GM04503 (cell line): Measurements from ENCODE around the gene EPB41L3.
"Not testable (repeated sequence)": the region's sequence is repeated elsewhere in the genome, so short reads cannot be mapped to it uniquely, and the experiment has no call there.

Experiments used
- DNase-seq: peaks from one replicate; pipeline ENCODE4 v3.0.0-alpha.2; 2012; ENCODE audit warnings: low read depth

EPB41L3 gene

DNA sequence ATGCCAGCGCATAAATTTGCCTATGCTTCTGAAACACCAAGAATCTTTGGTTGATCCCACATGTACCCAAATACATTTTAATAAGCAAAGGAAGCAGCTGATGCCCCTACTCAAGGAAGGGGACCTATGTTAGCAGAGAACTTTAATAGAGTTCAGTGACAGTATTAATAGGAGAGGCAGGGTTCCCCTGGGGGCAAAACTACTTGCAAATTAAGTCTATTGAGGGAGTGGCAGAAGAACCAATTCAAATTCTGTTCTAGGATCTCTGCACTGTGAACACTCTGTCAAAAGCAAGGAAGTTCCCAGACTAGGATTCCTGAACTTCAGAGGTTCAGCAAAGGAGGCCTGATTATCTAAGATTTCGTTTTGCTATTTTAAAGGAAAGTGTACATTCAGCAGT lies 47.5 kb downstream of the EPB41L3 start:
- no peak for DNase-seq

DNA sequence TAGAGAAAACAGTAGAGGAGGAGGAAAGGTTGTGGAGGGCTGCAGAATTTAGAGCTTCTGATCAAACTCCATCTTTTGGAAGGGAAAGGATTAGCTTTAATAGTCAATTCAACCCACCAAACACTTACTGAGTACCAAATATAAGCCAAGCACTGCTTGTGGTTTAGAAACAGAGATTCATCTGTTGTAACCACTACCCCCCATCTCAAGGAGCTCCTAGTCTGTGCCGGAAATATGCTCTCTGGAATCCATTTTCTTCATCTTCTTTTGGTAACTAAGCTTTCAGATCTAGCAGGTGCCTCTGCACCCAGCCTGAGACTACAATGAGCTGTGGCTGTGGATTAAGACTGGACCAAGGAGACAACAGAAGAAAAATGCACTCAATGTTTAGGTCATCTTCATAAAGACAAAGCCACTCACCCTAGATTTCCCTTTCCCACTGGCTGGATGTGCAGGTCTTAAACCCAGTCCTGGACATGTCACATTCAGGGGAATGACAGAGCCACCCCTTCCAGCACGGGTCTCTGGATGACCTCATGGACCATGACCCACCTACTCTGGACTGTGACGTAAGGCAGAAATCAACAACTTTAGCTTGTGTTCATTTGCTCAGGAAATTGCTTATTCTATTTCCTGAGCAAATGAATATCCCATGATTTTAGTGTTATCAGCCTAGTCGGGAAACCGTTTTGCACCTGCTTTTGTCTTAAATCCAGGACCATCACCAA lies 52.9 kb downstream of the EPB41L3 start:
- no peak for DNase-seq

DNA sequence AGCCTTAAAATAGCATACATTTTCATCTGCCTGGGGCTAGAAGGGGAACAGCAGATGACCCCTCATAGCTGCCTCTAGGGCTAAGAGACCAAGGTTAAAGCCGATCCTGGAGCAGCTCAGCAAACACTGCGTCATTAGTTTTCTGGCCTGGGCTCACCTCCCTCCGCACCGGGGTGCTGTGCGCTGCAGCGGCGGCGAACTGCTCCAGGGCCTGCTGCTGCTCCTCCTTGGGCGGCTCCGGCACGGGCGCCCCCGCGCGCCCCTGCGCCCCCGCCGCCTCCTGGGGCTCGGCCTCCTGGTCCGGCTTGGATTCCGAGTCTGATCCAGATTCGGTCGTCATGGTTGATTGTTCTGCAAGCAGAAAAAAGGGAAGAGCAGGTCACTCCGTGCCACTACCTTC lies 55.0 kb downstream of the EPB41L3 start:
- DNase-seq = no peak

DNA sequence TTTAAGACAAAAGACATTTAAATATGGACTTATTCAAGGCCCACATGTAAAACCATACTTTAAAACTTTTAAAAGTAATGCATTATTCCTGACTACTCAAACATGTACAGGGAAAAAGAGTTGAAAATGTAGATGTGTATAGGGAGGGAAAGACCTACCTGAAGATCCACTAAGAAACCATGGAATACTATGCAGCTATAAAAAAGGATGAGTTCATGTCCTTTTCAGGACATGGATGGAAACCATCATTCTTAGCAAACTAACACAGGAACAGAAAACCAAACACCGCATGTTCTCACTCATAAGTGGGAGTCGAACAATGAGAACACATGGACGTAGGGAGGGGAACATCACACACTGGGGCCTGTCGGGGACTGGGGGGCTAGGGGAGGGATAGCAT lies 55.8 kb downstream of the EPB41L3 start:
- not testable (repeated sequence) for DNase-seq

GRCh38 chr18:5484526-5484925 lies 59.3 kb downstream of the EPB41L3 start:
- no peak for DNase-seq

- DNase-seq = no peak
These were observed 62.2 kb downstream of the EPB41L3 start for GRCh38 chr18:5481621-5482020.

- no peak for DNase-seq
These were observed 65.5 kb downstream of the EPB41L3 start for GRCh38 chr18:5478261-5478660.

- DNase-seq = no peak
These were observed 66.6 kb downstream of the EPB41L3 start for GRCh38 chr18:5476961-5477800.

DNA sequence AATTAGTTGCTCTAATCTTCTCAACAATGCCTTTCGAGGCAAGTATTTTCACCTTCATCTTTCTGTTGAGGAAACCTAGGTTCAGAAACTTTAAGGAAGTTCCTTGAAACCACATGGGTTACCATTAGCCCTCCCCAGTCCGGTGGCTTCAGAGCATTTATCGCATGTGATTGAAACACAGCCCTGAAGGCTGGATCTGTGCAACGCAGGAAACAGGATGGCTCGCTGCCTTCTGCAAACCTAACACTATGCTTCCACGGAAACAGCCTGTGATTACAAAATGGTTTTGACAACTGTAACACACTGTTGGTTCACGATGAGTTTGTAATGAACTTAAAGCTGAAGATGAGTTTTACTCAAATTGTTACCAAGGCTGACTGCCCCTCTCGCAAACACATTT lies 68.5 kb downstream of the EPB41L3 start:
- DNase-seq = no peak

- DNase-seq = no peak
These were observed 74.5 kb downstream of the EPB41L3 start for GRCh38 chr18:5469340-5469739.

GRCh38 chr18:5468394-5468793 lies 75.4 kb downstream of the EPB41L3 start:
- DNase-seq = no peak

GRCh38 chr18:5467671-5468070 lies 76.1 kb downstream of the EPB41L3 start:
- DNase-seq = no peak

GRCh38 chr18:5466256-5466655 lies 77.5 kb downstream of the EPB41L3 start:
- DNase-seq = no peak

- no peak for DNase-seq
These were observed 79.5 kb downstream of the EPB41L3 start for GRCh38 chr18:5464251-5464650.

DNA sequence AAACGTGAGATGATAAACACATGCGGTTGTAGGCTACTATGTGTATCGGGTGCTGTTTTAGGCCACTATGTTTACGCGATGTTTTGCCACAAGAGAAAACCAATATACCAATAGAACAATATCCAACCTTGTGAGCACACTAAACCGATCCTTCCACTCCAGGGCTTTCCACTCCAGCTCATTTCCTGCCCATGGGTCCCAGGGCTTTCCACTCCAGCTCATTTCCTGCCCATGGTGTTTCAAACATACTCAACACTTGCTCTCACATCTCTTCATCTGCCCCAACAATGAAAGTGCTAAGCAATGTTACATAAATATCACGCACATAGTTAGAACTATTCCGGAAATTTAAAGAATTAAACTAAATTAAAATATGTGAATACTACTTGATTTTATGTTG lies 80.0 kb downstream of the EPB41L3 start:
- DNase-seq = no peak

GRCh38 chr18:5463390-5463789 lies 80.4 kb downstream of the EPB41L3 start:
- peak; percentile 86 for DNase-seq

GRCh38 chr18:5462227-5462626 lies 81.6 kb downstream of the EPB41L3 start:
- DNase-seq = no peak

DNA sequence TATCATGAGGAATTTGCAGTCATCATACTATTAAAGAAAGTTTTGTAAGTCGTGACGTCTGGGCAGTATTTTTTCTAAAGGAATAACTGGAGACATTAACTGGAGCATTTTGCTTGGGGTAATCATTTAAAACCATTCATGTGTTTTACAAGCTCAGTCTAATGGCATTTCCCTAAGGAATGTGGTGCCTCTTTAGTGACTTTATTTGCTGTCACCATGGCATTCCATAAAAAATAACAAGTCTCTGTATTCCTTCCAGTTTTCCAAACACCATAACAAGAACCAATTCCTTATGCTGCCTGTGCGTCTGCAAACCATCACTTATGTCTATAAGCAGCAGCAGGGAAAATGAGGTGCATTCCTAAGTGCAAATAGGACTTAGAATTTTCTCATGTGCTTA lies 82.8 kb downstream of the EPB41L3 start:
- DNase-seq = peak; percentile 37

DNA sequence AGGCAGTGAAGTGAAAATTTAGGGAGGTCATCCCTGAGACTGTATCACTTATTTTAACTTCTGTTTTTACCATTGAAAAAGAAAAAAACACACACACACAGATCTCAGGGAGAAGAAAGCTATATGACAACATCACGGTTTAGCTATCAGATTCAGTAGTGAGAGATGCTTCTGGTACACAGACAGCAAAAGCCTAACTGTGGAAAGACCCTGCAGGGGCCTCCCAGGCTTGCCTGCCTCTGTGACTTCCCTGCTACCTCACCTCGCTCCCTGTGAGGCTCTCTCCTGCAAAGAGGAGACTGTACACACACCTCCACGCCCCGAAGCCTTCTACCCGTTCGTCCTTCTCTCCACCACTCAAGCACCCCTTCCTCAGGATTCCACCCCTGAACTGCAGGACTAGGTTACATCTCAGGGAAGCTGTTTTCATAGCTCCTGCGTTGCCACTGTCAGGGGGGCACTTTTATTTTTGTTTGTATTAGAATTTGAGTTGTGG lies 86.3 kb downstream of the EPB41L3 start:
- DNase-seq = no peak

DNA sequence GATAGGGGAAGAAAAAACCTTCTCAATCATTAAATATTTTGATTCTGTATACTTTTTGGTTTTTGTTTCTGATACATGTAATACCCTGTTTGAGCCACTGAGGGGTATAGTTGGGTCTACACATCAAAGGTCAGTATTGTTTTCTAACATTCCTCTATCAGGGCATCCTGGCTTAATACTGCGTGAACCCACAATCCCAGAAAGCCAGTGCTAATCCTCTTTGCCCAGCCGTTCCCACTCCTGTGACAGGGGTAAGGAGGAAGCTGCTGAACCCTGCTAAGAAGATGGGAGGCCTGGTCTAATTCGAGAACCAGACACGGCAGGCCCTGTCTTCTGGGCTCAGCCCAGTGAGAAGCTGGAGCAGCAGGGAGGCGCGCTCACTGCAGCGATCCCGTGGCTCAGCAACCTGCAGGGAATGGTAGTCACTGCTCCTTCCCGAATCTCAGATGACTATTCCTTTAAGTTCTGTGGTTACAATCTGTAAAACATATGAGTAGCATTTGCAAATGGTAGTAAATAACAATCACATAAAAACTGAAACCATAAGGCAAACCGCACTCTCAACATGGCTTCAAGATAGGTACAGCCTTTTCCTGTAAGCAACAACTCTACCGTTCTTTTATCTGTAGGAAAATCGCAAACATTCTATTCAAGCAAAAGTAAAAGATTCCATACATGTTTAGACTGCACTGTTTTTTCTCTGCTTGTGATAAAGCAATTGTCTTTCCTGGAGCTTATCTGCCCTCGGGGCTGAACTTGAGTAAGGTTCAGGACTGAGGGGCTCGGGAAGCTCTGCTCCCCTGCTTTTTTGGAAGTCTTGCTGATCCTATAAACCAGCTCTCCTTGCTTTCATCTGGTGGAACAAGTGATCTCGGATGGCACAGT lies 87.0 kb downstream of the EPB41L3 start:
- no peak for DNase-seq

- DNase-seq = no peak
These were observed 88.1 kb downstream of the EPB41L3 start for GRCh38 chr18:5455674-5456073.

DNA sequence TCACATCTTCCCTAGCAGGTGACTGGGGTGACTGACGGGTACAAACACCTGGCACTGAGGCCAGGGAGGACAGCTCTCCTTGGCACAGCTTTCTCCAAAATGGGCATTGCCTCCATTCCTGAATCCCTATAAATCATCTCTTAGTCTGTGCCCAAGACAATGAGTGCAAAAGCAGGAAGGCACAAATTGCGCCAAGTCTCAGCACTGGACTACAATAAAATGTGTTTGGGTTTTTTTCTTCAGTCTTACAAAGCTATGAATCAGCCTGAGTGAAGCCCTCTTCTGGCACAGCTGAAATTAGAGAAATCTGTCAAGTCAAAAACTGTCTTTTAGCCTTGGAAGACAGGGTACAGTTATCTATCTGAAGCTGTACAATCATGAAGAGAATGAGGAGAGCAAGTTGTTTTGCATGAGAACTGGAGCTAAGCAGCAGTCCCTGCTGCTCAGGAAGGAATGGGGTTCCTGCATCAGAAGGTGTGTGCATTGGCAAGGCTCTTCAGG lies 90.8 kb downstream of the EPB41L3 start:
- no peak for DNase-seq
